GM12872 (cell line): ENCODE measurements around the gene GDF2.

Source experiments
- TF ChIP-seq, protein P1 (sequence below): IDR thresholded peaks from 3 replicates; pipeline ENCODE4 v1.5.1; 2011; ENCODE audit warnings: low read depth, mild to moderate bottlenecking, low read length, moderate library complexity; ENCODE audit not compliant: insufficient read depth

GDF2 gene

DNA sequence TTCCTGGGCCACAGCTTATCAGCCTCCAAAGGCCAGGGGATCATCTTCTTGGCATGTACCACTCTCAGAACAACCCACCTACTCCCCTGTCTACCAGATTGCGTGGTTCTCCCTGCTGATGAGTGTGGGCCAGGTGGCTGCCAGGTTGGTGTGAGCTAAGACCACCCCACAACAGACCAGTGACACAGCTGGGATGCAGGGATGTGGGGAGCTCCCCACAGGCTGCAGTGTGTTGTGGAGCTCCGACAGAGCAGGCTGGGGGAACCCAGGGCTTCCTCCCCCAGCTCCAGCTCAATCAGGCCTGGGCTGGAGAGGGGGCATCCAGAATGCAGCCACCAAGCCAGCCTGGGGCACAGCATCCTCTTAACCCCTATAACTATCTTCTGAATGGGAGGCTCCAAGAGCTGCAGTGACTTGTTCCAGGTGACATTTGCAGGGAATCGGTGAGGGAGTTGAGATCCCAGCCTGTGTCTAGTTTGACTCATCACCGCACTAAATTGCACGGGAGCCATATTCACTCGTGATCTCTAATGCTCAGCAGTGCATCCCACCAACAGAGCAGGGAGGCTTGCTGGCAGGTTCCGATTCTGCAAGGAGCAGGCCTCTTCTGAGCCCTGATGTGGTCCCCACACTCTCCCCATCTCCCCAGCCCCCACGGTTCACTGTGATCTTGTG lies 596 bp upstream of the GDF2 start:
- TF ChIP-seq, protein P1, sequence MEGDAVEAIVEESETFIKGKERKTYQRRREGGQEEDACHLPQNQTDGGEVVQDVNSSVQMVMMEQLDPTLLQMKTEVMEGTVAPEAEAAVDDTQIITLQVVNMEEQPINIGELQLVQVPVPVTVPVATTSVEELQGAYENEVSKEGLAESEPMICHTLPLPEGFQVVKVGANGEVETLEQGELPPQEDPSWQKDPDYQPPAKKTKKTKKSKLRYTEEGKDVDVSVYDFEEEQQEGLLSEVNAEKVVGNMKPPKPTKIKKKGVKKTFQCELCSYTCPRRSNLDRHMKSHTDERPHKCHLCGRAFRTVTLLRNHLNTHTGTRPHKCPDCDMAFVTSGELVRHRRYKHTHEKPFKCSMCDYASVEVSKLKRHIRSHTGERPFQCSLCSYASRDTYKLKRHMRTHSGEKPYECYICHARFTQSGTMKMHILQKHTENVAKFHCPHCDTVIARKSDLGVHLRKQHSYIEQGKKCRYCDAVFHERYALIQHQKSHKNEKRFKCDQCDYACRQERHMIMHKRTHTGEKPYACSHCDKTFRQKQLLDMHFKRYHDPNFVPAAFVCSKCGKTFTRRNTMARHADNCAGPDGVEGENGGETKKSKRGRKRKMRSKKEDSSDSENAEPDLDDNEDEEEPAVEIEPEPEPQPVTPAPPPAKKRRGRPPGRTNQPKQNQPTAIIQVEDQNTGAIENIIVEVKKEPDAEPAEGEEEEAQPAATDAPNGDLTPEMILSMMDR, result no peak

DNA sequence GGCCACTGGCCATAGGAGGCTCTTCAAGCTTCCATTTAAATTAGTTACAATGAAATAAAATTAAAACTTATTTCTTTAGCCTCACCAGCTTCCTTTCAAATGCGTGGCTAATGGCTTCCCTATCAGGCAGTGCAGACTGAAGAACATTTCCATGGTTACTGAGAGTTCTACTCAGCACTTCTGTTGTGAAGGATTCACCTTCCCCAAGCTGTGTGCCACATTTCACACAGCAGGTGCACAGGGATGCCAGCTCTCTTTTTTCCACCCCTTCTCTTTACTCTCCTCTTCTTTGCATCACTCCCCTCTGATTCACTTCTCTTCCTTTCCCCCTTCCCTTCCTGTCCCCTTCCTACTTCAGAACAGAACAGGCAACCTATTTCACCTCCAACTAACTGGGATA lies 833 bp downstream of the GDF2 start:
- TF ChIP-seq, protein P1, result no peak

DNA sequence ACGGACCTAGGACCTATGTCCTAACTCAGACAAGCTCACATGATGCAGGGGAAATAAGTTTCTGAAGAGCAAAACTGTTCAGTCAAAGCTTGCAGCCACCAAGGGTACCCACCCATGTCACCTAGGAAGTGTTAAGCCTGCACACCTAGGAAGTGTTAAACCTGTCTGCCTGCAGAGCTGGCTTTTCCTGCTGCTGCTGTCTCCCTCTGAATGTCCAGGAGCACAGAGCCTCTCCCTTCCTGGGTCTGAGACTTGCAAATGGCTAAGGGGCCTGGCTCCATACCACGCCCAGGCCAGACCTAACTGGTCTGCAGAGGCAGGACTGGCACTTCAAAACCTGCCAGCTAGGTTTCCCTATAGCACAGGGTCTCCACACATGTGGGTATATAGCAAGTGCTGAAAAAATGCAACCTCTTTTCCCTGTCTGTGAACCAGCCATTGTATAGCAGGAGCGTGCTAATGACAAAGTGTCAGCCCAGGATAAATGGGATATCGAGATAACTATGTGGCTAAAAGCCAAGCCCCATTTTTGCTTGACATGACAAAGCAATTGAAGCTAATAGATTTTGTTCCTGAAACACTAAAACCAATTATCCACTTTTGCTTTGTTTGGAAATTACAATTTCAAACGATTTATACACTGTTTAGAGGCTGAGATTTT lies 1.5 kb downstream of the GDF2 start:
- TF ChIP-seq, protein P1, result no peak

DNA sequence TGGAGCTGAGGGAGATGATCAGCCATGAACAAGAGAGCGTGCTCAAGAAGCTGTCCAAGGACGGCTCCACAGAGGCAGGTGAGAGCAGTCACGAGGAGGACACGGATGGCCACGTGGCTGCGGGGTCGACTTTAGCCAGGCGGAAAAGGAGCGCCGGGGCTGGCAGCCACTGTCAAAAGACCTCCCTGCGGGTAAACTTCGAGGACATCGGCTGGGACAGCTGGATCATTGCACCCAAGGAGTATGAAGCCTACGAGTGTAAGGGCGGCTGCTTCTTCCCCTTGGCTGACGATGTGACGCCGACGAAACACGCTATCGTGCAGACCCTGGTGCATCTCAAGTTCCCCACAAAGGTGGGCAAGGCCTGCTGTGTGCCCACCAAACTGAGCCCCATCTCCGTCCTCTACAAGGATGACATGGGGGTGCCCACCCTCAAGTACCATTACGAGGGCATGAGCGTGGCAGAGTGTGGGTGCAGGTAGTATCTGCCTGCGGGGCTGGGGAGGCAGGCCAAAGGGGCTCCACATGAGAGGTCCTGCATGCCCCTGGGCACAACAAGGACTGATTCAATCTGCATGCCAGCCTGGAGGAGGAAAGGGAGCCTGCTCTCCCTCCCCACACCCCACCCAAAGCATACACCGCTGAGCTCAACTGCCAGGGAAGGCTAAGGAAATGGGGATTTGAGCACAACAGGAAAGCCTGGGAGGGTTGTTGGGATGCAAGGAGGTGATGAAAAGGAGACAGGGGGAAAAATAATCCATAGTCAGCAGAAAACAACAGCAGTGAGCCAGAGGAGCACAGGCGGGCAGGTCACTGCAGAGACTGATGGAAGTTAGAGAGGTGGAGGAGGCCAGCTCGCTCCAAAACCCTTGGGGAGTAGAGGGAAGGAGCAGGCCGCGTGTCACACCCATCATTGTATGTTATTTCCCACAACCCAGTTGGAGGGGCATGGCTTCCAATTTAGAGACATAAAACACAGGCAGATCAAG lies 3.3 kb downstream of the GDF2 start:
- TF ChIP-seq, protein P1, result no peak

DNA sequence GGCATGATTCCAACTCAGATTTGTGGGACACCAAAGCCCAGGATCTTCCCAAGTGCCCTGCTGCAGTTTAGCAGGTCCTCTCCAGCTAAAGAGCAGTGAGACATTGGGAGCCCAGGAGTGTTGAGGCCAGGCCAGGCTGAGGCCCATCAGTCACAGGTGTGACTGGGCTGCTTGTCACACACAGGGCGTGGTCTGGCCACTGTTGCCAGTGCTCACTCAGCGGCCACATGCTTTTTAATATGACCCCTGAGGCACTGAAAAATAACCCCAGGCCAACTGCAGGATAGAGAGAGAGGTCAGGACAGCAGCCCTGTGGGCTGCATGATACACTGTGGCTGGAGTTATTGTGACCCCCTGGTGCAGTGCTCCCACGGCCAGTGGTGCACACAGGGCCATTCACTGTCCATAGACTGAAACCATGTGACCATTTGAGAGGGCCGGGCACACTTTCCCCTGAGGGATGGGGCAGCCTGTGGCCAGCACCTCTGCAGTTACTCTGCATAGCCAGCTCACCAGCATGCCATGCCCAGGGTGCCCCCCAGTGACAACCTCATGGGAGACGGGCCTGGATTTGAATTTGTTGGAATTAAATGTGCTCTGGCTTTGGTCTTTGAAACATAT lies 4.2 kb downstream of the GDF2 start:
- TF ChIP-seq, protein P1, result no peak

DNA sequence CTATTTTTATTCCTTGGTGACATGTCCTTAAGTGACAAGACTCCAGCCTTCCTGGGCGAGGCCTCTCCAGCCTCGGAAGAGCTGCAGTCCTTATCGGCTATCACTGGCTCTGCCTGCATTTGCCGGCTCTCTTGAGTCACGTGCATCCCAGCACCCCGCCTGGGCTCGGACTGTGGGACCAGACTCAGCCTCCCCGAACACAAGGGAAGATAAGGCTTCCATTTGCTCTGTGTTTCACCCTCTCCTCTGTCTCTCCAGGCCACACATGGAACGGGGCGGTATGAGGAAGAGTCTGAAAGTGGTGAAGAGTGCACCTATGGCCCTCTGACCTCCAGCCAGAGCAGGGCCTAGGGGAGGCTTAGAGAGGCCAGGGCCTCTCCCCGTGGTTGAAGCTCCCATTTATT lies 4.7 kb downstream of the GDF2 start:
- TF ChIP-seq, protein P1, result no peak
